ENCODE results near the gene DTNA. TPM values are rescaled to one million over a fixed set of nuclear protein-coding genes. Genes with fewer than 3 reads are reported as not detected.

Gene DTNA
- total RNA-seq, 2 donors from 2014 or later = 114 to 197 TPM

DNA sequence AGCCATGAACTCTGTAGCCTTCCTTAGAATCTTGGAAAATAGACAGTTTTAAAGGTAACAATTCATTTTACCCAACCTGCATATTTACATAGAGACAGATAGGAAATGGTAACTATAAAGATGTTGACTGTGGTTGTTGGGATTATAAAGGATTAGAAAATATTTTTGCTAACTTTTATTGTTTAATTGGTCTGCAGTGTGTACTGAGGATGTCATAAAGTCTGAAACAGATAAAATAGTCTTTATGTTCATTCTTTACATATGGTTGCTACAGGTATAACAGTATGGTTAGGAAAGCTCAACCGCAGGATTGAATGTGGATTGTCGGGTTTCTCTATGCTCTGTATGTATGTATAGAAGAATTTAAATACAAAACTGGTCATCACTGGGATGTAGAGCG is 7.3 kb upstream of the DTNA start:
- TF ChIP-seq, protein P1, sequence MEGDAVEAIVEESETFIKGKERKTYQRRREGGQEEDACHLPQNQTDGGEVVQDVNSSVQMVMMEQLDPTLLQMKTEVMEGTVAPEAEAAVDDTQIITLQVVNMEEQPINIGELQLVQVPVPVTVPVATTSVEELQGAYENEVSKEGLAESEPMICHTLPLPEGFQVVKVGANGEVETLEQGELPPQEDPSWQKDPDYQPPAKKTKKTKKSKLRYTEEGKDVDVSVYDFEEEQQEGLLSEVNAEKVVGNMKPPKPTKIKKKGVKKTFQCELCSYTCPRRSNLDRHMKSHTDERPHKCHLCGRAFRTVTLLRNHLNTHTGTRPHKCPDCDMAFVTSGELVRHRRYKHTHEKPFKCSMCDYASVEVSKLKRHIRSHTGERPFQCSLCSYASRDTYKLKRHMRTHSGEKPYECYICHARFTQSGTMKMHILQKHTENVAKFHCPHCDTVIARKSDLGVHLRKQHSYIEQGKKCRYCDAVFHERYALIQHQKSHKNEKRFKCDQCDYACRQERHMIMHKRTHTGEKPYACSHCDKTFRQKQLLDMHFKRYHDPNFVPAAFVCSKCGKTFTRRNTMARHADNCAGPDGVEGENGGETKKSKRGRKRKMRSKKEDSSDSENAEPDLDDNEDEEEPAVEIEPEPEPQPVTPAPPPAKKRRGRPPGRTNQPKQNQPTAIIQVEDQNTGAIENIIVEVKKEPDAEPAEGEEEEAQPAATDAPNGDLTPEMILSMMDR (IDR thresholded peaks at IDR 0.05) = no peak
- Histone ChIP-seq H3K4me3 (no peak overlapping the region), H3K9me3 (no peaks in the 10 kb centered on the region), H3K4me1 (peaks cover 0 to 11% of the 10 kb centered on the region in 2 donors), H3K27ac (no peak overlapping the region), H3K27me3 (no peaks in the 10 kb centered on the region), H3K36me3 (no peaks in the 10 kb centered on the region)
- no peak for DNase-seq (ENCODE audit: low spot score)

DNA sequence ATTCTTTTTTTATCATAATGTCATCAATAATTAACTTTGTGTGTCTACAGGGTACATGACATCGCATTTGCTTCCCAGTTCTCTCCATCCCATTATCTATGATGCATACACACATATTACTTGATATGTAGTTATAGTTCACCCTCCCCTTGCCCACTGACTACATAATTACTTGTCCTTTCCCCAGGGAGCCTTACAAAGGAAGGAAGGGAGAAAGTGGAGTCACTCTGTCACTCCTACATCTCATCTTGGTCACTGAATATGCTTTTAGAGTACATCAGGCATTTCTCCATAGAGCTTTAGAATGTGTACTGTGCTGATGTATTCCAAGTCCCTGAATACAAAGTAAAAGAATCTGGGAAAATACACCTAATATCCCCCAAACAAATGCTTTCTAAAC is 6.0 kb upstream of the DTNA start:
- Histone ChIP-seq H3K4me3 (no peak overlapping the region), H3K36me3 (no peaks in the 10 kb centered on the region), H3K9me3 (no peaks in the 10 kb centered on the region), H3K4me1 (peaks cover 0 to 23% of the 10 kb centered on the region in 2 donors), H3K27ac (no peak overlapping the region), H3K27me3 (no peaks in the 10 kb centered on the region)
- no peak for DNase-seq (ENCODE audit: low spot score)
- TF ChIP-seq, protein P1 (IDR thresholded peaks at IDR 0.05) = no peak

DNA sequence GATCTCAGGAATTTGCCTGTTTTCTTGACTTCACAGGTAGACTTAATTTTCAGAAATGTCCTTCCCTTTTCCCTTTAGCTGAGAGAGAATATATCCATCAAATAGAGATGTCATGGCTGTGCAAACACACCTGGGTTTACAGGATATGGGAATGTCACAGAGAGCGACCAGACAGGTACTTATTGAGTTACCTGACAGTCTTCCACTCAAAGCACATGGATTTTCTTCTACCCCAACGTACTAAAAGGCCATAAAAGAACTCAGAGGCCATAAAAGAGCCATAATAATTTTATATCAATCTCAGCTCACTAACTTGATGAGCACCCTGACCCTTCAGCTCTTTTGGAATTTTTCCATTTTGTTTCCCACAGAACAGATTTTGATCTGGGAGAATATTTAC is 5.3 kb upstream of the DTNA start:
- no peaks in the 10 kb centered on the region for H3K9me3 ChIP-seq
- DNase-seq (ENCODE audit: low spot score) = no peak
- no peaks in the 10 kb centered on the region for H3K36me3 ChIP-seq
- H3K27me3 ChIP-seq = no peaks in the 10 kb centered on the region
- H3K4me3 ChIP-seq = no peak overlapping the region
- peaks cover 0 to 31% of the 10 kb centered on the region in 2 donors for H3K4me1 ChIP-seq
- TF ChIP-seq, protein P1 (IDR thresholded peaks at IDR 0.05) = no peak
- H3K27ac ChIP-seq = no peak overlapping the region

DNA sequence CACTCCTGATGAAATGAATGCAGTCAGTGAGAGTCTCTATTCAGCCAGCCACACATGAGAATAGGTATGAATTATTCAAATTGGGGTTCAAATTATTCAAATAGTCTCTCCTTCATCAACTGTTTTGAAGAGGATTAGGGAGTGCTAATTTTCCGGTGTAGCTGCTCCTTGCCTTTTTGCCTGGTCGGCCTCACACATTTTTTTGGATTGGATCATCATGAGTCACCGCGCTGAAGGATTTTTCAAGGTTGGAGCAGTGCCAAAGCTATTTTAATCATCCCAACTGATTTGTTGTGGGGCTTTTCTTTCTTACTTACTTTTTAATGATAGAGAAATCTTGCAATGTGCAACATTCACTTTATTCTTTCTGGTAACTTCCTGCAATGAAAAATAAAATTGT is 2.4 kb upstream of the DTNA start:
- Histone ChIP-seq H3K36me3 (no peaks in the 10 kb centered on the region), H3K4me1 (peaks cover 0 to 40% of the 10 kb centered on the region in 2 donors), H3K27ac (peak overlapping the region; percentile 54 to 78), H3K27me3 (no peaks in the 10 kb centered on the region), H3K4me3 (no peak overlapping the region), H3K9me3 (no peaks in the 10 kb centered on the region)
- DNase-seq (ENCODE audit: low spot score) = peak; percentile 74
- TF ChIP-seq, protein P1 (IDR thresholded peaks at IDR 0.05) = no peak

DNA sequence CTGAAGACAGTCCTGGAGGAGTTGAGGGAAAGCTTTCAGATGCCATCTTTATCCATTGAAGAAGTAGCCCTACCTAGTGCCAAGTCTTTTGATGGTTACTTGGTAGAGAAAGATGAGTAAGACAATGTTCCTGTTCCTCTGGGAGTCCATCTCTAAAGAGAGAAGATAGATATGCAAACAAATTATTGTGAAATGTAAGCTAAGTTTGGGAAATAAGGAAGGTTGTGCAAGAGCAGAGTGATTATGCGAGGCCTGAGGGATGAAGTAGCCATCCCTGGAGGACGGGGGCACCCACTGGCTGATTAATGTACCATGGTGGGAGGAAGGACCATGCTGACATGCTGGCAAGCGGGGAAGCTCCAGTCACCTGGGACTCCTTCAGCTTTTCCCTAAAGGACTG is 994 bp upstream of the DTNA start:
- TF ChIP-seq, protein P1 (IDR thresholded peaks at IDR 0.05) = no peak
- peak overlapping the region; percentile 74 to 78 for H3K27ac ChIP-seq
- H3K4me3 ChIP-seq = no peak overlapping the region
- no peak for DNase-seq (ENCODE audit: low spot score)
- H3K27me3 ChIP-seq = no peaks in the 10 kb centered on the region
- H3K36me3 ChIP-seq = no peaks in the 10 kb centered on the region
- no peaks in the 10 kb centered on the region for H3K9me3 ChIP-seq
- peaks cover 0 to 40% of the 10 kb centered on the region in 2 donors for H3K4me1 ChIP-seq

DNA sequence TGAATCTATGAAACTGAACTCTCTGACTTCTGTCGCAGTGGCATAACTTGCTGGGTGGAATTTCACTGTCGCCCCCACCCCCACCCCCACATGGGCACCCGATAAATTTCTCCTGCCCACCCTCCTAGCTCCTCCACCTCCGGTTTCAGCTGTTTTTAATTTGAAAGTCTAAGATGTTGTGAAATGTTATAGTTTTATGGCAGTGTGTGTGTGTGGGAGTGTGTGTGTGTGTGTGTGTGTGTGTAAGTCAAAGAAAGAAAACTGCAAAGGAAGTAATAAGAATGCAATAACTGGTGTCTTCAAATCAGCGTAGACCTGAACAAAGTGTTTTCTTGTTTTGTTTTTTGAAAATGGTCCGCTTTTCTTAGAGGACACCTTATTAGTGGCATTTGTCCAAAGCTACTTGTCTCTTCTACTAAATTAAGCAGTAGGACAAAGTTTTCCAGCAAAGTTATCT is 388 bp downstream of the DTNA start:
- Histone ChIP-seq H3K36me3 (no peaks in the 10 kb centered on the region), H3K4me3 (peak overlapping the region; percentile 12 to 31), H3K4me1 (peaks cover 0 to 40% of the 10 kb centered on the region in 2 donors), H3K27ac (peak overlapping the region; percentile 74 to 78), H3K27me3 (no peaks in the 10 kb centered on the region), H3K9me3 (no peaks in the 10 kb centered on the region)
- TF ChIP-seq, protein P1 (IDR thresholded peaks at IDR 0.05) = no peak
- DNase-seq (ENCODE audit: low spot score) = no peak

Measured in right atrium auricular region (tissue), 2 donors.